SH-SY5Y (cell line): ENCODE measurements around the gene C1orf198.

Source experiments
- GATA2 ChIP-seq: IDR thresholded peaks from 2 replicates; pipeline ENCODE4 v1.6.1; 2011; ENCODE audit warnings: mild to moderate bottlenecking, low read depth, low read length
- GATA3 ChIP-seq: IDR thresholded peaks from 2 replicates; pipeline ENCODE4 v1.6.1; 2011; ENCODE audit warnings: low read depth, mild to moderate bottlenecking, low read length, moderate library complexity

DNA sequence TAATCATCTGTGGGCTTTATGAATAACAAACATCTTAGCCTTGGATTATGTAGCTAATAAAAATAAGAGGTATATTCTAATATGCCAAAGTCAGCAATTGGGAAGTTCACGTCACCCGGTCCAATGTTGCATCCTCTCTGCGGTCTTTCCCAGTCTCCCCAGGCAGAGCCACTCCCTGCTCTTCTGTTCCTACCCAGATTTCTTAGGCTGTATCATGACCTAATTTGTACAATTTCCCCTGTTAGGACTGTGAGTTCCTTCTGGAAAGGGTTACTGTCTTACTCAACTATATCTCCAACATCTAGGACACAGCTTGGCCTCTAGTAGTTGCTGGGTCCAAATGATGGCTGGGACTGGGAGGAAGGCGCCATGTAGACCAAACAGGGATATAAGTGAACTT lies 29.8 kb upstream of the C1orf198 start:
- TF ChIP-seq GATA2 (no peak), GATA3 (no peak)
